MCF 10A (cell line): ENCODE measurements around the gene TXNDC16. TPM values are rescaled to one million over a fixed set of nuclear protein-coding genes. Genes with fewer than 3 reads are reported as not detected.

Experiments used
- BruUV-seq: library from RNA; stranded (reverse); fragments of 400-500 nt; replicated peaks from 2 replicates; lab custom pipeline; 2021; lab: Mats Ljungman, UMichigan
- CTCF ChIA-PET: fragments of 300-600 bp; sonication (Branson Sonifier 250); formaldehyde crosslinking; extraction: SDS; loops from one replicate; lab custom pipeline; 2021; ENCODE audit warnings: antibody characterized with exemption, inconsistent platforms; lab: Yijun Ruan, JAX
- POLR2A ChIA-PET: fragments of 300-600, 350-650 bp; sonication (Branson Sonifier 250); formaldehyde crosslinking; extraction: SDS; loops from one replicate; lab custom pipeline; 2020; ENCODE audit warnings: antibody characterized with exemption, inconsistent platforms; lab: Yijun Ruan, JAX
- DNase-seq: peaks from one replicate; pipeline ENCODE4 v3.0.0-alpha.2; 2018; ENCODE audit not compliant: unreplicated experiment
- H3K27ac Mint-ChIP-seq: one replicate; pipeline ENCODE4 v1.8.0; 2022; ENCODE audit warnings: mild to moderate bottlenecking, low read depth, mixed read lengths; ENCODE audit not compliant: unreplicated experiment
- H3K27me3 Mint-ChIP-seq: one replicate; pipeline ENCODE4 v1.8.0; 2022; ENCODE audit warnings: mixed read lengths; ENCODE audit not compliant: insufficient read depth, unreplicated experiment
- H3K36me3 Mint-ChIP-seq: one replicate; pipeline ENCODE4 v1.8.0; 2022; ENCODE audit warnings: mild to moderate bottlenecking, moderate library complexity, mixed read lengths; ENCODE audit not compliant: insufficient read depth, unreplicated experiment
- H3K4me1 Mint-ChIP-seq: one replicate; pipeline ENCODE4 v1.8.0; 2022; ENCODE audit warnings: mixed read lengths; ENCODE audit not compliant: insufficient read depth, unreplicated experiment
- H3K4me3 Mint-ChIP-seq: one replicate; pipeline ENCODE4 v1.8.0; 2022; ENCODE audit warnings: mild to moderate bottlenecking, moderate library complexity, mixed read lengths; ENCODE audit not compliant: unreplicated experiment
- H3K9me3 Mint-ChIP-seq: one replicate; pipeline ENCODE4 v1.8.0; 2022; ENCODE audit warnings: mixed read lengths; ENCODE audit not compliant: unreplicated experiment
- intact Hi-C: fragments of 100-400 bp; cut with micrococcal nuclease; formaldehyde crosslinking; loops from 2 replicates; pipeline ENCODE4 v1.14.1; 2022
- total RNA-seq: library from RNA; stranded (reverse); gene quantifications from 2 replicates; pipeline ENCODE4 v1.2.3, GENCODE V29; 2022
- TF ChIP-seq, protein P1 (sequence below): fragments of 200-600 bp; IDR thresholded peaks from one replicate; pipeline ENCODE4 v1.8.0; 2022; ENCODE audit warnings: antibody characterized with exemption, mild to moderate bottlenecking; ENCODE audit not compliant: unreplicated experiment

The TXNDC16 gene
- total RNA-seq, 1 experiment from 2014 or later, result 3.8 TPM

DNA sequence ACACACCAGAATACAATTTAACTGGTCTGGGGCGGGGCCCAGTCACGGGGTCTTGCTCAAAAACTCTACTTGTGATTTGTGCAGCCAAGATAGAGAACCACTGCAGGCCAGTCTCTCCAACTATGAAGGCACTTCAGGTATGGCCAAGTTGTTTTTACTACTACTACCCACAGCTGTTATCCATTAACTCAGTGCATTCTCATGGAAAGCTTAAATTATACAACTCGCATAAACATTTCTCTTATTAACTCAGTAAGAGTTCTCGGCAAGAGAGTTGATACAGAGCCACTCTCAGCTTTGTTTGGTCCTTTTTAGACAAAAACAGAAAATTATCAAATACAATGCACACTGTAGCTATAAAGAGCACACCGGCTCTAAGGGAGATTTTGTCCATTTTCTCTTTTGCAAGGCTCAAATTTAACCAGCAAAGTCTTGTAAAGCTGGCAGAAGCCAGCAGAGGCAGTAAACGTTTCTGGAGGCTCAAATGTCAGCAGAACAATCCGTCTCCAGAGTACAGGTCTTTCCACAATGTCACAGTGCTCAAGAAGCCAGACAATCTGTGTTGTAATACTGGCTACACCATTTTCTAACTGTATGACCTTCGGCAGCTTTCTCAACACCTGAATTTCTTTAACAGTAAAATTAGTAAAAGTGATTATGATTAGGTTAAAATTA lies 152.2 kb downstream of the TXNDC16 start:
- ChIA-PET CTCF (no interaction called here), POLR2A (interaction anchor here (1.0 kb wide), 1 partner anchor 13 kb away, joined by 3 read pairs; no protein-coding TSS in a partner anchor)
- Mint-ChIP-seq H3K9me3 (no peaks in the 10 kb centered on the region), H3K4me1 (peaks cover 10% of the 10 kb centered on the region), H3K27me3 (no peaks in the 10 kb centered on the region), H3K27ac (no peak overlapping the region), H3K36me3 (no peaks in the 10 kb centered on the region), H3K4me3 (no peak overlapping the region)
- no peak for DNase-seq
- TF ChIP-seq, protein P1, sequence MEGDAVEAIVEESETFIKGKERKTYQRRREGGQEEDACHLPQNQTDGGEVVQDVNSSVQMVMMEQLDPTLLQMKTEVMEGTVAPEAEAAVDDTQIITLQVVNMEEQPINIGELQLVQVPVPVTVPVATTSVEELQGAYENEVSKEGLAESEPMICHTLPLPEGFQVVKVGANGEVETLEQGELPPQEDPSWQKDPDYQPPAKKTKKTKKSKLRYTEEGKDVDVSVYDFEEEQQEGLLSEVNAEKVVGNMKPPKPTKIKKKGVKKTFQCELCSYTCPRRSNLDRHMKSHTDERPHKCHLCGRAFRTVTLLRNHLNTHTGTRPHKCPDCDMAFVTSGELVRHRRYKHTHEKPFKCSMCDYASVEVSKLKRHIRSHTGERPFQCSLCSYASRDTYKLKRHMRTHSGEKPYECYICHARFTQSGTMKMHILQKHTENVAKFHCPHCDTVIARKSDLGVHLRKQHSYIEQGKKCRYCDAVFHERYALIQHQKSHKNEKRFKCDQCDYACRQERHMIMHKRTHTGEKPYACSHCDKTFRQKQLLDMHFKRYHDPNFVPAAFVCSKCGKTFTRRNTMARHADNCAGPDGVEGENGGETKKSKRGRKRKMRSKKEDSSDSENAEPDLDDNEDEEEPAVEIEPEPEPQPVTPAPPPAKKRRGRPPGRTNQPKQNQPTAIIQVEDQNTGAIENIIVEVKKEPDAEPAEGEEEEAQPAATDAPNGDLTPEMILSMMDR, result no peak
- intact Hi-C loops, result no loop called here
- no TSS peak for BruUV-seq

DNA sequence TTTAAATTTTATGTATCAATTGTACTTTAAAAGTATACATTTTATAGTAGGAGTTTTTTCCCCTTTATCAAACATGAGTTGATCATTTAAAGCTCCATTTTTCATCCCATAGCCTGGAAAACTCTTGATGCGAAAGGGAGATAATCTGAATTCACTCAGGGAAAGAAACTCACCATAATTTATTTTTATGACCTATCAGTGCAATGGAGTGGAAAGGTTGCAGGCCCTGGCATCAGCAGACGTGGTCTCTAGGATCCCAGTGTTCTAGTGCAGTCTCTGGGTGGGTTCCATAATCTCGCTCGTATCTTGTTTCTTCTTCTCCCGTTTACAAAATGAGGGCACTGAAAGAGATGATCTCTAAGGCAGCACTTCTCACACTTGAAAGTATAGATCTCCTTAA lies 153.2 kb downstream of the TXNDC16 start:
- H3K27ac Mint-ChIP-seq, result no peak overlapping the region
- no TSS peak for BruUV-seq
- TF ChIP-seq, protein P1, result no peak
- no peak for DNase-seq
- intact Hi-C loops, result no loop called here
- peaks cover 10% of the 10 kb centered on the region for H3K4me1 Mint-ChIP-seq
- H3K27me3 Mint-ChIP-seq, result no peaks in the 10 kb centered on the region
- H3K4me3 Mint-ChIP-seq, result no peak overlapping the region
- no peaks in the 10 kb centered on the region for H3K36me3 Mint-ChIP-seq
- ChIA-PET CTCF (interaction anchor here (0.6 kb wide), 1 partner anchor 1478 kb away, joined by 4 read pairs; no protein-coding TSS in a partner anchor), POLR2A (interaction anchor here (0.6 to 1.0 kb wide), 2 partner anchors 14 to 577 kb away, joined by 3 read pairs; no protein-coding TSS in a partner anchor)
- H3K9me3 Mint-ChIP-seq, result no peaks in the 10 kb centered on the region

DNA sequence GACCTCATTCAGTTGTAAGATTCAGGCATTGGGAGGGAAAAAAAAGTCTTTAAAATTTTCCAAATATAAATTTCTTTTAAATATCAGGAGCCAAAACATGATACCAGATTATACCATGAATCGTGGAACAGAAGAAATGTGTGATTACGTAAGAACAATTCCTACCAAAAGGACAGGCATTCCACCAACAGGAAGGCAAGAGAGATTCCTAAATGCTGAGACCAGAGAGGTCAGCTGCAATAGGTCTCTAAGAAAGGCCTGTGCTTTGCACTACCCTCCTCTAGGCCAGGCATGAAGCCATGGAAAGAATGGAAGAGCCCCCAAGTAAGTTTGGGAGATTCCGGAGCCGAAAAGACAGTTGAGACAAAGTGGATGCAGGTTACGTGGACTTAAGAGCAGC lies 154.5 kb downstream of the TXNDC16 start:
- Mint-ChIP-seq H3K4me1 (peaks cover 8% of the 10 kb centered on the region), H3K4me3 (no peak overlapping the region), H3K9me3 (no peaks in the 10 kb centered on the region), H3K27ac (no peak overlapping the region), H3K27me3 (no peaks in the 10 kb centered on the region), H3K36me3 (no peaks in the 10 kb centered on the region)
- ChIA-PET CTCF (no interaction called here), POLR2A (no interaction called here)
- BruUV-seq, result no TSS peak
- TF ChIP-seq, protein P1, result no peak
- no peak for DNase-seq
- intact Hi-C loops, result no loop called here

DNA sequence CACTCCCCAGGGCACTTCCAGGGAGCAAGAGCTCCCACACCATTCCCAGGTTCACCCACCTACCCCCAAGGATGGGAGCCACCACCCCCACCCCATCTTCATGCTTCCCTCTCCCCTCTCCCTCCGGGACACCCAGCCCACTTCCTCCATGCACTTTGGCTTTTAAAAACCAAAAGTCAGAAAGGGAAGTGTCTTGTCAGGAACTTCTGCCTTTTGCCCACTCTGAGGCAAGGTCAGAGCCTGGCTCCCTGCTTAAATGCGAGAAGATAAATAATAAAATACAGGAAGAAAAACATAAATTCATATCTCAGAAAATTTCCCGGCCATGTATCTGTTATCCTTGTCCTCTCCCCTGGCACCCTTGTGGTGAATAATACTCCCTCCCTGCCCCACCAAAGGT lies 156.6 kb downstream of the TXNDC16 start:
- ChIA-PET CTCF (no interaction called here), POLR2A (interaction anchor here (1.7 kb wide), 1 partner anchor 40 kb away, joined by 4 read pairs; no protein-coding TSS in a partner anchor)
- TF ChIP-seq, protein P1, result no peak
- H3K4me1 Mint-ChIP-seq, result no peaks in the 10 kb centered on the region
- BruUV-seq, result no TSS peak
- no peaks in the 10 kb centered on the region for H3K9me3 Mint-ChIP-seq
- H3K27ac Mint-ChIP-seq, result no peak overlapping the region
- H3K36me3 Mint-ChIP-seq, result no peaks in the 10 kb centered on the region
- no peak overlapping the region for H3K4me3 Mint-ChIP-seq
- DNase-seq, result no peak
- intact Hi-C loops, result no loop called here
- no peaks in the 10 kb centered on the region for H3K27me3 Mint-ChIP-seq
